Stimulated activated CD8-positive, alpha-beta memory T cell treated with anti-CD3 and anti-CD28 coated beads, Interleukin-4, amount 100 ng/mL, for 4 hours (primary cell): ENCODE data around the gene GRIP2.

Source experiments
- DNase-seq, 2 donors: peaks; one replicate each; pipeline ENCODE4 v3.0.0-alpha.2; 2020; ENCODE audit warnings: low read depth in 2 of 2, low spot score in 1 of 2

Gene GRIP2

GRCh38 chr3:14562121-14562890 lies 22.2 kb upstream of the GRIP2 start:
- no peak for DNase-seq

GRCh38 chr3:14561051-14561960 lies 21.2 kb upstream of the GRIP2 start:
- DNase-seq = no peak

GRCh38 chr3:14560110-14560509 lies 20.0 kb upstream of the GRIP2 start:
- DNase-seq = no peak

GRCh38 chr3:14558029-14558428 lies 17.9 kb upstream of the GRIP2 start:
- DNase-seq = no peak

GRCh38 chr3:14555835-14556234 lies 15.7 kb upstream of the GRIP2 start:
- no peak for DNase-seq

GRCh38 chr3:14554715-14555114 lies 14.6 kb upstream of the GRIP2 start:
- DNase-seq = no peak

GRCh38 chr3:14553871-14554270 lies 13.7 kb upstream of the GRIP2 start:
- DNase-seq = no peak

- DNase-seq = no peak
These were observed 12.6 kb upstream of the GRIP2 start for GRCh38 chr3:14552717-14553116.

GRCh38 chr3:14552041-14552648 lies 12.0 kb upstream of the GRIP2 start:
- no peak for DNase-seq

GRCh38 chr3:14550651-14551611 lies 10.8 kb upstream of the GRIP2 start:
- DNase-seq = no peak

- DNase-seq = no peak
These were observed 10.0 kb upstream of the GRIP2 start for GRCh38 chr3:14550181-14550580.

- no peak for DNase-seq
These were observed 9.2 kb upstream of the GRIP2 start for GRCh38 chr3:14549256-14549919.

- DNase-seq = no peak
These were observed 8.2 kb upstream of the GRIP2 start for GRCh38 chr3:14548321-14548729.

- no peak for DNase-seq
These were observed 7.6 kb upstream of the GRIP2 start for GRCh38 chr3:14547693-14548092.

GRCh38 chr3:14546041-14546440 lies 5.9 kb upstream of the GRIP2 start:
- no peak for DNase-seq

- no peak for DNase-seq
These were observed 5.1 kb upstream of the GRIP2 start for GRCh38 chr3:14545251-14545635.

- no peak for DNase-seq
These were observed 4.4 kb upstream of the GRIP2 start for GRCh38 chr3:14544282-14545250.

- DNase-seq = no peak
These were observed 3.3 kb upstream of the GRIP2 start for GRCh38 chr3:14543446-14543845.

- DNase-seq = no peak
These were observed 2.5 kb upstream of the GRIP2 start for GRCh38 chr3:14542656-14543055.
